MCF 10A (cell line): ENCODE measurements around the gene GBA3. TPM values are rescaled to one million over a fixed set of nuclear protein-coding genes. Genes with fewer than 3 reads are reported as not detected.

Experiments used
- BruUV-seq: library from RNA; stranded (reverse); fragments of 400-500 nt; replicated peaks from 2 replicates; lab custom pipeline; 2021; lab: Mats Ljungman, UMichigan
- CTCF ChIA-PET: fragments of 300-600 bp; sonication (Branson Sonifier 250); formaldehyde crosslinking; extraction: SDS; loops from one replicate; lab custom pipeline; 2021; ENCODE audit warnings: antibody characterized with exemption, inconsistent platforms; lab: Yijun Ruan, JAX
- POLR2A ChIA-PET: fragments of 300-600, 350-650 bp; sonication (Branson Sonifier 250); formaldehyde crosslinking; extraction: SDS; loops from one replicate; lab custom pipeline; 2020; ENCODE audit warnings: antibody characterized with exemption, inconsistent platforms; lab: Yijun Ruan, JAX
- DNase-seq: peaks from one replicate; pipeline ENCODE4 v3.0.0-alpha.2; 2018; ENCODE audit not compliant: unreplicated experiment
- H3K27ac Mint-ChIP-seq: one replicate; pipeline ENCODE4 v1.8.0; 2022; ENCODE audit warnings: mild to moderate bottlenecking, low read depth, mixed read lengths; ENCODE audit not compliant: unreplicated experiment
- H3K27me3 Mint-ChIP-seq: one replicate; pipeline ENCODE4 v1.8.0; 2022; ENCODE audit warnings: mixed read lengths; ENCODE audit not compliant: insufficient read depth, unreplicated experiment
- H3K36me3 Mint-ChIP-seq: one replicate; pipeline ENCODE4 v1.8.0; 2022; ENCODE audit warnings: mild to moderate bottlenecking, moderate library complexity, mixed read lengths; ENCODE audit not compliant: insufficient read depth, unreplicated experiment
- H3K4me1 Mint-ChIP-seq: one replicate; pipeline ENCODE4 v1.8.0; 2022; ENCODE audit warnings: mixed read lengths; ENCODE audit not compliant: insufficient read depth, unreplicated experiment
- H3K4me3 Mint-ChIP-seq: one replicate; pipeline ENCODE4 v1.8.0; 2022; ENCODE audit warnings: mild to moderate bottlenecking, moderate library complexity, mixed read lengths; ENCODE audit not compliant: unreplicated experiment
- H3K9me3 Mint-ChIP-seq: one replicate; pipeline ENCODE4 v1.8.0; 2022; ENCODE audit warnings: mixed read lengths; ENCODE audit not compliant: unreplicated experiment
- CTCF ChIP-seq: fragments of 200-600 bp; IDR thresholded peaks from one replicate; pipeline ENCODE4 v1.8.0; 2022; ENCODE audit warnings: antibody characterized with exemption, mild to moderate bottlenecking; ENCODE audit not compliant: unreplicated experiment
- intact Hi-C: fragments of 100-400 bp; cut with micrococcal nuclease; formaldehyde crosslinking; loops from 2 replicates; pipeline ENCODE4 v1.14.1; 2022
- total RNA-seq: library from RNA; stranded (reverse); gene quantifications from 2 replicates; pipeline ENCODE4 v1.2.3, GENCODE V29; 2022

GBA3 gene
- total RNA-seq, 1 experiment from 2014 or later, result not detected

GRCh38 chr4:22739968-22740367 is 47.2 kb downstream of the GBA3 start:
- no TSS peak for BruUV-seq
- DNase-seq, result no peak
- Mint-ChIP-seq H3K27me3 (no peaks in the 10 kb centered on the region), H3K4me1 (peaks cover 4% of the 10 kb centered on the region), H3K36me3 (no peaks in the 10 kb centered on the region), H3K4me3 (no peak overlapping the region), H3K9me3 (peaks cover 8% of the 10 kb centered on the region), H3K27ac (no peak overlapping the region)
- CTCF ChIA-PET, result interaction anchor here (0.7 kb wide), 1 partner anchor 23 kb away, joined by 3 read pairs; no protein-coding TSS in a partner anchor
- POLR2A ChIA-PET, result interaction anchor here (0.7 kb wide), 1 partner anchor 116 kb away, joined by 3 read pairs; no protein-coding TSS in a partner anchor
- intact Hi-C loops, result no loop called here
- no peak for TF ChIP-seq CTCF

GRCh38 chr4:22741744-22742143 is 49.0 kb downstream of the GBA3 start:
- POLR2A ChIA-PET, result no interaction called here
- Mint-ChIP-seq H3K4me3 (no peak overlapping the region), H3K27me3 (no peaks in the 10 kb centered on the region), H3K4me1 (peaks cover 10% of the 10 kb centered on the region), H3K9me3 (peaks cover 8% of the 10 kb centered on the region), H3K27ac (no peak overlapping the region), H3K36me3 (no peaks in the 10 kb centered on the region)
- no peak for TF ChIP-seq CTCF
- BruUV-seq, result no TSS peak
- intact Hi-C loops, result no loop called here
- CTCF ChIA-PET, result no interaction called here
- no peak for DNase-seq

- DNase-seq, result no peak
- Mint-ChIP-seq H3K36me3 (no peaks in the 10 kb centered on the region), H3K4me3 (no peak overlapping the region), H3K27ac (no peak overlapping the region), H3K27me3 (no peaks in the 10 kb centered on the region), H3K9me3 (peaks cover 8% of the 10 kb centered on the region), H3K4me1 (peaks cover 10% of the 10 kb centered on the region)
- TF ChIP-seq CTCF, result no peak
- intact Hi-C loops, result no loop called here
- POLR2A ChIA-PET, result no interaction called here
- CTCF ChIA-PET, result no interaction called here
- BruUV-seq, result no TSS peak
These were observed 50.6 kb downstream of the GBA3 start for GRCh38 chr4:22743290-22743689.

GRCh38 chr4:22744478-22745062 is 51.8 kb downstream of the GBA3 start:
- no peak for TF ChIP-seq CTCF
- Mint-ChIP-seq H3K4me1 (peaks cover 10% of the 10 kb centered on the region), H3K36me3 (no peaks in the 10 kb centered on the region), H3K9me3 (peaks cover 8% of the 10 kb centered on the region), H3K4me3 (no peak overlapping the region), H3K27ac (no peak overlapping the region), H3K27me3 (no peaks in the 10 kb centered on the region)
- no peak for DNase-seq
- ChIA-PET POLR2A (no interaction called here), CTCF (no interaction called here)
- BruUV-seq, result no TSS peak
- intact Hi-C loops, result no loop called here
